Tibial artery (tissue), 4 donors: ENCODE measurements around the gene GOLGA6A.

Experiments
- DNase-seq, 2 donors: peaks; one replicate each; pipeline ENCODE4 v3.0.0-alpha.2; 2019
- H3K27ac ChIP-seq, 2 donors: fragments of 200-600 bp; sonication (generic) in 1 of 2; 1 replicate in 1 of 2; 2 replicates in 1 of 2; pipeline ENCODE4 v1.5.1; 2018 to 2019; ENCODE audit warnings: mild to moderate bottlenecking in 1 of 2
- H3K27me3 ChIP-seq, 2 donors: fragments of 200-600 bp; sonication (generic) in 1 of 2; one replicate each; pipeline versions ENCODE4 v1.5.1 to v1.6.0; 2016 to 2019
- H3K36me3 ChIP-seq, 3 donors: fragments of 200-600 bp; sonication (generic) in 2 of 3; one replicate each; pipeline ENCODE4 v1.5.1; 2016 to 2019; ENCODE audit warnings: mild to moderate bottlenecking in 2 of 3
- H3K4me1 ChIP-seq, 4 donors: fragments of 200-600 bp; sonication (generic) in 2 of 4; 1 replicate in 3 of 4; 2 replicates in 1 of 4; pipeline ENCODE4 v1.5.1; 2016 to 2019
- H3K4me3 ChIP-seq, 2 donors: fragments of 200-600 bp; sonication (generic) in 1 of 2; 1 replicate in 1 of 2; 2 replicates in 1 of 2; pipeline ENCODE4 v1.5.1; 2018 to 2019; ENCODE audit warnings: mild to moderate bottlenecking in 2 of 2
- H3K9me3 ChIP-seq, 3 donors: fragments of 200-600 bp; sonication (generic) in 1 of 3; one replicate each; pipeline ENCODE4 v1.5.1; 2016 to 2019
- CTCF ChIP-seq, 2 experiments: fragments of 200-600 bp in 1 of 2; fragments of 450-650 bp in 1 of 2; IDR thresholded peaks; one replicate each; pipeline ENCODE4 v1.5.1; 2017 to 2019; ENCODE audit warnings: antibody characterized with exemption in 2 of 2, mild to moderate bottlenecking in 1 of 2, moderate library complexity in 1 of 2
- intact Hi-C: fragments of 100-400 bp; cut with DNase I; formaldehyde crosslinking; loops from one replicate; pipeline ENCODE4 v1.15.0; 2023; ENCODE audit warnings: low total_unique reads

Gene GOLGA6A

GRCh38 chr15:74034206-74034755, 48.1 kb downstream of the GOLGA6A start:
- no peak overlapping the region for H3K27ac ChIP-seq
- intact Hi-C loops, result loop anchor here (2.0 kb wide), 1 partner anchor 23 kb away; no protein-coding TSS in a partner anchor
- peaks cover 0 to 10% (median 6%) of the 10 kb centered on the region in 4 donors for H3K4me1 ChIP-seq
- H3K4me3 ChIP-seq, result no peak overlapping the region
- no peak for TF ChIP-seq CTCF (IDR thresholded peaks at IDR 0.05)
- no peaks in the 10 kb centered on the region for H3K9me3 ChIP-seq
- H3K36me3 ChIP-seq, result peaks cover 42 to 68% (median 61%) of the 10 kb centered on the region in 3 donors
- DNase-seq, result no peak
- no peaks in the 10 kb centered on the region for H3K27me3 ChIP-seq

- no peak for TF ChIP-seq CTCF (IDR thresholded peaks at IDR 0.05)
- no peak overlapping the region for H3K27ac ChIP-seq
- H3K36me3 ChIP-seq, result peaks cover 42 to 70% (median 63%) of the 10 kb centered on the region in 3 donors
- intact Hi-C loops, result no loop called here
- no peak overlapping the region for H3K4me3 ChIP-seq
- no peak for DNase-seq
- H3K9me3 ChIP-seq, result no peaks in the 10 kb centered on the region
- no peaks in the 10 kb centered on the region for H3K27me3 ChIP-seq
- H3K4me1 ChIP-seq, result no peaks in the 10 kb centered on the region
These were observed 49.5 kb downstream of the GOLGA6A start for GRCh38 chr15:74032606-74033561.

- intact Hi-C loops, result no loop called here
- DNase-seq, result no peak
- H3K27me3 ChIP-seq, result no peaks in the 10 kb centered on the region
- H3K9me3 ChIP-seq, result no peaks in the 10 kb centered on the region
- H3K4me3 ChIP-seq, result no peak overlapping the region
- H3K4me1 ChIP-seq, result no peaks in the 10 kb centered on the region
- H3K36me3 ChIP-seq, result peaks cover 38 to 71% (median 65%) of the 10 kb centered on the region in 3 donors
- H3K27ac ChIP-seq, result no peak overlapping the region
- TF ChIP-seq CTCF (IDR thresholded peaks at IDR 0.05), result no peak
These were observed 50.3 kb downstream of the GOLGA6A start for GRCh38 chr15:74032046-74032445.

- no peak for DNase-seq
- no peak overlapping the region for H3K4me3 ChIP-seq
- peaks cover 0 to 14% (median 0%) of the 10 kb centered on the region in 4 donors for H3K4me1 ChIP-seq
- H3K27ac ChIP-seq, result no peak overlapping the region
- H3K36me3 ChIP-seq, result peaks cover 34 to 71% (median 65%) of the 10 kb centered on the region in 3 donors
- no peak for TF ChIP-seq CTCF (IDR thresholded peaks at IDR 0.05)
- H3K9me3 ChIP-seq, result no peaks in the 10 kb centered on the region
- no peaks in the 10 kb centered on the region for H3K27me3 ChIP-seq
- intact Hi-C loops, result no loop called here
These were observed 53.7 kb downstream of the GOLGA6A start for GRCh38 chr15:74028646-74029045.

- no peak overlapping the region for H3K4me3 ChIP-seq
- H3K36me3 ChIP-seq, result peaks cover 35 to 71% (median 65%) of the 10 kb centered on the region in 3 donors
- peaks cover 0 to 14% (median 0%) of the 10 kb centered on the region in 4 donors for H3K4me1 ChIP-seq
- no peak for DNase-seq
- no peak overlapping the region for H3K27ac ChIP-seq
- no peak for TF ChIP-seq CTCF (IDR thresholded peaks at IDR 0.05)
- intact Hi-C loops, result no loop called here
- H3K27me3 ChIP-seq, result no peaks in the 10 kb centered on the region
- no peaks in the 10 kb centered on the region for H3K9me3 ChIP-seq
These were observed 54.7 kb downstream of the GOLGA6A start for GRCh38 chr15:74027688-74028087.
